GM19467 (cell line): ENCODE data around the gene BCKDHB.
A peak's percentile ranks its signal among the peaks of the same experiment; 100 is the strongest.
"Not testable (repeated sequence)": the region's sequence is repeated elsewhere in the genome, so short reads cannot be mapped to it uniquely, and the experiment has no call there.

Experiments
- ATAC-seq: cut with Tn5 transposase; IDR thresholded peaks from one replicate; pipeline ENCODE4 v1.9.1; 2021; ENCODE audit warnings: mild to moderate bottlenecking, moderate library complexity; ENCODE audit not compliant: unreplicated experiment

BCKDHB gene

DNA sequence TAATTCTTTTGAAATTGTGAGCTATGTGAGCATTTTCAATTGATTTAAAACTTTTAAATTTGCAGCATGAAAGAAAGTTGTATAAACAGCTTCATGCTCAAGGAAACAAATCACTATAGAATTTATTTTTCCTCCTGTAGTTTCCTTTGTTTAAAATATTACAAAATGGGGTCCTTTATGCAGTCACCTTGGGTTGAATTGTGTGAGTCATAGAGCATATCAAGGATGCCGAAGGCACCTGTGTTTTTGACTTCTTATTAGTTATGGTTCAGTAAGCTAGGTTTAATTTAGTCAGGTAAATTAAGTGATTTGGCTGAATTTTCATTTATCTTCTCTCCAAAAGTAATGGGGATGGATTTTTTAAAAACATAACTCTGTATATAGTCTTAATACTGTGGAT lies 96.8 kb downstream of the BCKDHB start:
- ATAC-seq, result no peak

DNA sequence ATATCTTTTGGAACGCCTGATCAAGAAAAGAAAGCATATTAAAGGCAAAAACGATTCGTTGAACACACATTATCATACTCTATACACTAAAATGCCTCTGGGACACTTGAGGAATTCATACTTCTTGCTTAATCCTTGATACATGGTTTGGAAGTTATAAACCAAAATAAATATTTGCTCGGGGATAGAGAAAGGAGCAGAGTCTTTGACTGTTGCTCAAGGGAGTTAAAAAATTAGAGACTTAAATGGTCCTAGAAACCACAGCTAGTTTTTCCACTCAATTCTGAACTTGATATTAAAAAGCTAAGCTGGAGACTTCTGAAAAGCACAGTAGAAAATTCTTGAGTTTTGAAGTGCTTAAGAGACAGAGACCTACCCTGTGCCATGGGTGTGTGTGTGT lies 98.9 kb downstream of the BCKDHB start:
- ATAC-seq, result no peak

DNA sequence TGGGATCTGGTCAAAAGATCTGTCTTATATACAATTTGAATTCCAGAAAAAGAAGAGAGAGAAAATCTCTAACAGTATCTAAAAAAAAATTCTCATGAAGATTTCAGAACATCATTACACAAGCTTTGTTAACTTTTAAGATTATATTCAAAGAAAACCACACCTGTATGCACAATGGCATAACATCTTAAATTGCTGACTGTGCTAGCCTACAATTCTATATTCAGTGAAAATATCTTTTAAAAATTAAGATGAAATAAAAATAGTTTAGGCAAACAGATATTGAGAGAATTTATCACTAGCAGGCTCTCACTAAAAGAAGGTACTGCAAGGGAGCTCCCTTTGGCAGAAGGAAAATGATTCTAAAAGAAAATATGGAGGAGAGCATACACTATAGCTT lies 100.3 kb downstream of the BCKDHB start:
- ATAC-seq, result no peak

DNA sequence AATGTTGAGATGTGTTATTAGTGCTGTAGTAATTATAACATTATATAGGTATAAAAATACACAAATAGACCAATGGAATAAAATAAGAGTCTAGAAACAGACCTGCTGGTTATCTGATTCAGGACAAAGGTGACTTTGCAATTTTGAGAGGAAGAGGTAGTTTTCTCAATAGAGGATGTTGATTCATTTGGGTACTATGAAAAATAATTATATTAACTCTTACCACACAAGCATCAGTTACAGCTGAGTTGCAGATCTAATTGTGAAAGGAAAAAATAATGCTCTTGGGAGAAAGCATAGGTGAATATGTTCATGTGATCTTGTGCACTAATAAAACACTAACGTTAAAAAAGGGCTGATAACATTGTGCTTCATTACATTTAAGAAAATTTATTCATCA lies 103.0 kb downstream of the BCKDHB start:
- ATAC-seq, result no peak

DNA sequence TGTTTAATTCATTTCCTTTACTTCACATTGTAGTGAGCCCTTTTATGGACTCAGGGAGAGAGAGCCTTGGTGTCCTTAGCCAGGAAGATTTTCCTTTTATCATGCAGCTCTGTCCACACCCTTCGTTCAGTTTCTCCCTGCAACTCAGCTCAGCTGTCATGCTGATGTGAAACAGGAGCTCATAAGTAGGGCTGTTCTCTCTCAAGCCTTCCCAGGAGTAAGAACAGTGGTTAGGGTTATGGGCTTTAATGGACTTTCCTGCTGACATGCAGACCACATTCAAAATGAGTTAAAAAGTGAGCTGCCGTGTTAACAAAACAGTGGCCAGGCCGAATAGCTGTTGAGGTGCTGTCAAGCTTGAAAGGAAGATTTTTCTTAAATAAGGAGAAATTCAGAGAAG lies 104.1 kb downstream of the BCKDHB start:
- peak; percentile 34 for ATAC-seq

DNA sequence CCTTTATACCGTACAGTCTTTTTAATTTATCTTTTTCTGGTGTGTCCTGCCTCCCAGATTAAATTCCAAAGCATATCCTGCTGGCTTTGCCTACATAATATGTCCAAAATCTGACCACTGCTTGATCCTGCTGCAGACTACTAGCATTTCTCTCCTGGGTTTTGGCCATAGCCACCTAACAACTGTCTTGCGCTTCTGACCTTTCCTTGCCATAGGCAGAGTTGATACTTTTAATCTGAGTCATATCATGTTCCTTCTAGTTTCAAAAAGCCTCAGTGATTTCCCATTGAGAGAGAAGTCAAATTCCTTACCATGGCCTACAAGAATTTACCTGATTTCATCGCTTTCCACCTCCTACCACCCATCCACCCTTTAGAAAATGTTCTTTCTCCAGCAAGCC lies 104.8 kb downstream of the BCKDHB start:
- no peak for ATAC-seq

DNA sequence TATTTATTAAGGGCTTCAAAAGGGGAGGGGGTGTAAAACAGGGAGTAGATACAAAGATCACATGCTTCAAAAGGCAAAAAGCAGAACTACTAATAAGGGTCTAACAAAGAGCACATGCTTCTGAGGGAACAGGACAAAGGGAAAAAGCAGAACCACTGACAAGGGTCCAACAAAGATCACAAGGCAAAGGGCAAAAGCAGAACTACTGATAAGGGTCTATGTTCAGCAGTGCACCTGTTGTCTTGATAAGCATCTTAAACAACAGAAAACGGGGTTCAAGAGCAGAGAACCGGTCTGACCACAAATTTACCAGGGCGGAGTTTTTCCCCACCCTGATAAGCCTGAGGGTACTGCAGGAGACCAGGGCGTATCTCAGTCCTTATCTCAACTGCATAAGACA lies 105.4 kb downstream of the BCKDHB start:
- not testable (repeated sequence) for ATAC-seq

DNA sequence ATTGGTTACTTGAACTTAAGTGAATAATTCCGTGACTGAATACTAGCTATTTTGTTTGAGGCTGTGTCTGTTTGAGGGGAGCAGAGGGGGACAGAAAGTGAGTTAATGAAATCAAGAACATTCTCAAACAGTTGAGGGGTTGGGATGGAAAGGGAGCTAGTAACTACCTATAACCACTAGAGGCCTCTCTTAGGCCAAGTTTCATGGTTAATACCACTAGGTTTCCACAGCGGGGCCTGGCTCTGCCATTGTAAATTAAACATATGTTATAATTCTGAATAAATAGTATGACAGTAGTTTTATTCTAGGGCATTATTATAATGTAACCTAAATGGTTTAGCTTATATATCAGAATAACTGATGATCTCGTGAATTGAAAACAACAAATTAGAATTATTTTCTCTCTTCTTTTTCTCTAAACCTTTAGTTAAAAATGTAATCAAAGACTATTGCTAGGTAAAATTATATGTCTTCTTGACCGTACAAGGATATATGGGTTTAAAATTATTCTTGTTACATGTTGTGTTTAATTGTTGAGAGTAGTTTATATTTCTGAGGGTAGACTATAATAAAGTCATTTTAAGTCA lies 108.1 kb downstream of the BCKDHB start:
- ATAC-seq, result peak; percentile 92

DNA sequence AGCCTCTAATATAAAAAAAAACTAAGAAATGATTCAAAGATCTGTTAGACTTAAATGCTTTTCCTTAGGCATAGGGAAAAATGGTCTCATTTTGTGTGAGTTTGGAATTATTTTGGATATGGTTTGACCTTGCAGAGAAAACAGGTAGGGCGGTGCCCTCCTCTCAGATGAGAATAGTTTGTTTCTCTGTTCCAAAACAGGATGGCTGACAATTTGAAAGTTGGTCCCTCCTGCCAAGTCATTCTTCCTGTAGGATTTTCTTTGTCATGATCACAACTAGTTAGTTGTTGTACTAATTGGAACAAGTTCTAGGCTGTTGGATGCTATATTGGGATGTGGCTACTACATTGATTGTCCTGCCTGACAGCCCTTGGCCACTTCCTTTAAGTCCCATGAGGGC lies 108.6 kb downstream of the BCKDHB start:
- no peak for ATAC-seq

DNA sequence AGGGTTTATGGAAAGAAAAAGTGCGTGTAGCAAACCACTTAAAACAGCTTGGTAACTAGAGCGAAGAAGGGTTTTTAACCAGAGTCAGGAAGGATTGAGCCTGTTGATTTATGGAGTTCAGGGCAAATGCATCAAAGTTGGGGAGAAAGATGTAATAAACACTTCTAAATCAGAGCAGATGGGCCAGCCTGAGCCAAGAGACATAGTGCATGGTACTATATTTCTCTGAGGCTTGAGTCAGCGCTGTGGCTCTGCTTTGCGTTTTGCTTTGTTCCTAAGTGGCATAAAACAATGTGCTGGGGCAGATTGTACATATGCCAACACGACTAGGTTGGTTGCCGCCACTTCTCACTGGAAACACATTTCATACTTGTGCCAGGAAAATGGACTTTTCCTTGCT lies 111.3 kb downstream of the BCKDHB start:
- no peak for ATAC-seq

DNA sequence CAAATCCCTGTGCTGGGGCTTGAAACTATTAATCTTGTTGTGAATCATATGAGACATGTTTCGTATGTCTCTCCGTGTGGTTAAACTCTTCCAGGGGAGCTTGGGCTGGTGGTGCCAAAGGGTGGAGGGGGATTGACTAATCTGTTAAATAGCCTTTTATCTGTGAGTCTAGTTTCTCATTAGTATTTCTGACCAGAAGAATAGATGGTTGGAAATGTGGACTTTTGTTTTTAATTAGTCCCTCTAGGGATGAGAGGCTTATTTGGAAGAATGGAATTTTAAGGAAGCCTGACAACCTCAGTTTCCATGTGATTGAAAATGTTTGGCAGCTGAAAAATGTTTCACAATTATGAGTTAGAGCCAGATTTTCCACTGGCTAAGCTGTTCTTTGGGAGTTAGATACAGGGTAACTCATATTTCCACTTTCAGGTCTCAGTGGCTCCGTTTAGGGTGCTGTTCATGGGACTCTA lies 117.3 kb downstream of the BCKDHB start:
- ATAC-seq, result no peak

DNA sequence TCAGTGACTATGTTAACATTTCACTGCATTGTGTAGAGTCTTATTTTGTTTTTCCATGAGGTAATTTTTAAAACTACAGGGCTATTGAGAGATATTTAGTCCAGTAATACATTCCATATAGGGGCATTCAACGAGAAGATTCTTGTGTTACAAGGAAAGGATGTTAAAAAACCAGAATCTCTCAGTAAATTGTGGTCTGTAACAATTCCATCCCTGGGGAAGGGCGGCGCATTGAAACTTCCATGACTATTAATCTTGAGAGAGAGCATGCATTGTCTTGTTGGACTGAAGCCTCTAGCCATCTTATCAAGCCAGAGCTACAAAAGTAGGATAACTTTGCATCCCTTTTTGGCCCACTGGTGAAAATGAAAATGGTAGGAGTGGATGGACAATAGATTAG lies 119.7 kb downstream of the BCKDHB start:
- no peak for ATAC-seq

DNA sequence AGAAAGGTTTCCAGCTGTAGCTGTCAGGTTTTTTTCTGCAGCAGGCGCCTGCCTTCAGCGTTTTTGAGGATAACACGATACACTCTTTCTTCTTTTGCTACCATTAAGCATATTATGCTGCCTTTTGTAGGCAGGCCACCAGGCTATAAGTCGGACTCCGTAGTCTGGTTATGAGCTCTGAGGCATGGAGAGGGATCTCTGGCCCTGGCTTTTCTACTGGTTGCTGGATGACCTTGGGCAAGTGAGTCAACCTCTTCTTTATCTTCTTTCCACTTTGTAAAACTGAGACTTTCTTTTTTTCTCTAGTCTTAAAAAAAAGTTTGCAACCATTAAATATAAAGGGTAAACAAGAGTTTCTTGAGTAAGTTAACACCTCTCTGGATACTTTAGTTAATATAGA lies 120.2 kb downstream of the BCKDHB start:
- no peak for ATAC-seq

DNA sequence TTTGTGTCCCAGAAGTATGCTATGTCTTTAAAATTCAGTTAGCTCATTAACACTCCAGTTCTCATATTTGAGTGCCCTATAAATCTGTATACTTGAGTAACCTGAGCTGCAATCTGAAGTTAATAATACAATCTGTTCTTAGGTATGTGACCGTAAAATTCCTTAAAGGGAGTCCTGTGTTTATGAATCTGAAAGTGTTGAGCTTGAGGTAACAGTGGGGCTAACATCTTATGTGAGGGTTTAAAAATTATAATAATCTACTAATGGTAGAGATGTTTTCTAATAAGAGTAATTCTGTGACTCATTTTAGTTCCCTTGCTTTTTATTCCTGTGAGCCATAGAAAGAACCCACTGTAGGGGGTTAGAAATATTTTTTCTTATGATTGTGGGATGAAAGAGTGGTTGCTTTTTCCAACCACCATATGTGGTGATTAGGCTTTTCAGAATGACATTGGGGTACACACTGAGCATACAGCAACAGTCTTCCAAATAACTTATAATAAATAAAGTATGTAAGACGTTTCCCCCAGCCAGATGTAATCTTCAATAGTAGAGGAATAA lies 121.2 kb downstream of the BCKDHB start:
- no peak for ATAC-seq

DNA sequence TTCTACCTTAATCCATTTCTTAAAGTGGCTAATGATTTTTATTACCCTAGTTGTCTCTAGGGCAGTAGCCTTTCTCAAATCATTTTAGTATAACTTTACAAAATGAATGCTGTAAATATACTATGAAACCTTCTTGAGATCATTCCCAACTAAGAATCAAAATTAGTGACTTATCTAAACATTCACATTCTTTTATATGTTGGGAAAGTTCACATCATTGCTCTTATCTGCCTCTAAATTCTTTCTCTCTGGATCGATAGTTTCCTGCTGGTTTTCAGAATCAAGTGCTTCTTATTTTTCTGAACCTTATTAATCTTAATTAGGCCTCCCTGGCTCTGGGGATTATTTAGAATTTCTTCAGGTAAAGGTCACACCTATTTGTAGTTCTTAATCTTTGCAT lies 126.8 kb downstream of the BCKDHB start:
- ATAC-seq, result no peak

DNA sequence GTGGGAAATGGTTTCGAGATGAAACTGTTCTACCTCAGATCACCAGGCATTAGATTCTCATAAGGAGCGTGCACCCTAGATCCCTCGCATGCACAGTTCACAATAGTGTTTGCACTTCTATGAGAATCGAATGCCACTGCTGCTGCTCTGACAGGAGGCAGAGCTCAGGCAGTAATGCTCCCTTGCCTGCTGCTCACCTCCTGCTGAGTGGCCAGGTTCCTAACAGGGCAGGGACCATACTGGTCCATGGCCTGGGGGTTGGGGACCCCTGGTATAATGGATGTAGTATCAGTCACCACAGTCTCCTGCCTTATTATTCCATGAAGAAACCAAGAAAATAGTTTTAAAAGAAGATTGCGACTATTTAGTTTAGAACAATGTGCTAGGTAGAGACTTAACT lies 127.5 kb downstream of the BCKDHB start:
- ATAC-seq, result no peak

DNA sequence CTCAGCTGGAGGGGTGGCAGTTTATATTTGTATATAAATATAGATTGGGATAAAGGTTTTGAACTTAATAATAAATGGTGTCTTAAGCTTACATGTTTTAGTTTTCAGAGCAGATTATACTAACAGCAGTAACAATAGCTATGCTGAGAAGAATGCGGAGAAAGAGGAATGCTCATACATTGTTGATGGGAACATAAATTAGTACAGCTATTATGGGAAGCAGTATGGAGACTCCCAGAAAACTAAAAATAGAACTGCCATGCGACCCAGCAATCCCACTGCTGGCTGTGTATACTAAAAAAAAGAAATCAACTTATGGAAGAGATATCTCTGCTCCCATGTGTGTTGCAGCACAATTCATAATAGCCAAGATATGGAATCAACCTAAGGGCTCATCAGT lies 127.9 kb downstream of the BCKDHB start:
- ATAC-seq, result no peak

DNA sequence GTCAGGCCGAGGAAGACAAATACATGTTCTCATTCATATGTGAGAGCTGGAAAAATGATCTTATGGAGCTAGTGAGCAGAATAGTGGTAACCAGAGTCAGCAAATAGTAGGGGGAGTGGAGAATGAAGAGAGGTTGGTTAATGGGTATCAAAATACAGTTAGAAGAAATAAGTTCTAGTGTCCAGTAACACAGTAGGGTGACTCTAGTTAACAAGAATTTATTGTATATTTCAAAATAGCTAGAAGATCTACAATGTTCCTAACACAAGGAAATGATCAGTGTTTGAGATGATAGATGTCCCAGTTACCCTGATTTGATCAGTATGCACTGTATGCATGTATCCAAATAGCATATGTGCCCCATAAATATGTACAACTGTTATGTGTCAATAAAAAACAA lies 128.4 kb downstream of the BCKDHB start:
- no peak for ATAC-seq

DNA sequence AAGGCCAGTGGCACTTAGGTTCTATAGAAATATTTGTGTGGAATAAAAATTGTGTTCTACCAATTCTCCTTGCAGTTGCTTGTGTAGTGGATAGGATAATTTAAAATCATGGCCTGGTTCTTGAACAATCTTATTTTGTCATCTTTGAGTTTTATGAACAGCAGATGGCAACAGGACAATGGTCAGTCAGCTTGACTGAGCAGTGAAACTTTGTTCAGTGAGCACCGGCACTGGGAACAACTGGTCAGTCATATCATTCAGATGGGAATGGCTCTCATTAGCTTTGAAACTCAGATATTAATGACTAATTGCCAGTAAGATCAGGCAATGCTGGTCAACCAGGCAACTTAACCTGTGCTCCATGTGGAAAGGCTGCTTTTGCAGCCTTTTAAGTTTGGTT lies 129.2 kb downstream of the BCKDHB start:
- no peak for ATAC-seq

DNA sequence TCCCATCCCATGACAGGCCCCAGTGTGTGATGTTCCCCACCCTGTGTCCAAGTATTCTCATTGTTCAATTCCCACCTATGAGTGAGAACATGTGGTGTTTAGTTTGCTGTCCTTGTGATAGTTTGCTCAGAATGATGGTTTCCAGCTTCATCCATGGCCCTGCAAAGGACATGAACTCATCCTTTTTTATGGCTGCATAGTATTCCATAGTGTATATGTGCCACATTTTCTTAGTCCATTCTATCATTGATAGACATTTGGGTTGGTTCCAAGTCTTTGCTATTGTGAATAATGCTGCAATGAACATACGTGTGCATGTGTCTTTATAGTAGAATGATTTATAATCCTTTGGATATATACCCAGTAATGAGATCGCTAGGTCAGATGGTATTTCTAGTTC lies 132.3 kb downstream of the BCKDHB start:
- not testable (repeated sequence) for ATAC-seq

DNA sequence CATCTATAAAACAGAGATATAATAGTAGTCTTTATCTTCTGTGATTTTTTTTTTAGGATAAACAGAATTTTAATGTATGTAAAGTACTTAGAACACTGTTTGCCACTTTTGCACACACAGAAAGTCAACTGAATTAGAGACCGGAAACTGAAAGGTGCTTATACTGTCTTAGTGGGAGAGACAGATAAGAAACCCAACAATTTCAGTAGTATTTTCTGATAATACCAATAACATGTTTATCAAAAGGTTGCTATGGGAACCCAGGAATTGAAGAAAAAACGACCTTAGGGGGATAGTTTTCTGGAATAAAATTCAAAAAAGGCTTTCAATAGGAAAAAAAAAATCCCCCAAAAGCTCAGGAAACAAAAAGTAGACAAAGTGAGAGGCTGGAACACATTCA lies 138.6 kb downstream of the BCKDHB start:
- ATAC-seq, result no peak

DNA sequence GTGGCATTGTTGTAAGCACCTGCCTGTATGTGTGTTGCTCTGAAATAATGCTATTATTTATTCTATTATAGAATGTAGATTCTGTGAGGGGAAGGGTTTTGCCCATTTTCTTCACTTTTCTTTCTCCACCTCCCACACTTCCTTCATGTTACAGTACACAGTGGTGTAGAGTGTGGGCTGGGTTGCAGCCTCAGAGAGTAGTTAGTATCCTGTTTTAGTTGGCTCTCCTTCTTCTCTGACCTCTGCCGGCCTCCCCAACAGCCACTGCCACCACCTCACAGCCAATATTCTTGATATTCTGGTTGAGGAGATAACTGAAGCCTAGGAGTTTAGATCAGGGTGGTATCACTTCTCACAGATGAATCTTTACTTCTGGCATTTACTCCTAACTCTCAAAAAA lies 143.4 kb downstream of the BCKDHB start:
- no peak for ATAC-seq

DNA sequence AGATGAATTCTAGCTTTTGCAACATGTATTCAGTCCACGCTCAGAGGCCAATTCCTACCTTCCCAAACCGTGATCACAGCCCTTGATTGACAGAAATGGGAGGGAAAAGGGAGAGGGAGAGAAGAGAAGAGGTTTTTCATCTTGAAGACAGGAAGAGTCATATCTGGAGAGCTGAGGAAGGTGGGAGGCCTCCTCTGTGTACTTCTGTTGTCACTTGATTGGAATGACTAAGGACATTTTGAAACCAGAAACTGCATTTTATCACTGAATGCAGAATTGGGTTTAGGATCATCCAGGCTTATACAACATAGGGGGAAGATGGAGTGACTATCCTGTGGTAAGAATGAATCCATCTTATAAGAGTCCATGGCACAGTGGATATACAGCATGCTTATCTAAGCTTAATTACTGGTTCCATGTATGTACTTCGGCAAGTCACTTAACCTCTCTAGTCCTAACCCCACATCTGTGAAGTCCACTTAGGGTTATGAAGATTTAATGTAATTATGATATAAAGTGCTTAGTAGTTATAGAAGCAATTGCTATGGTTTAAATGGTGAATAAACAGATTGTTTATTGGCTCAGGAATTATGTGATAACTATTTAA lies 144.0 kb downstream of the BCKDHB start:
- no peak for ATAC-seq
